Globus pallidus (tissue), 1 donor: ENCODE results near the gene TAS2R14.

ENCODE experiments used
- DNase-seq: peaks from one replicate; pipeline ENCODE4 v3.0.0-alpha.2; 2015; ENCODE audit warnings: low spot score

The TAS2R14 gene

GRCh38 chr12:10904686-10905085 lies 34.4 kb downstream of the TAS2R14 start:
- no peak for DNase-seq

DNA sequence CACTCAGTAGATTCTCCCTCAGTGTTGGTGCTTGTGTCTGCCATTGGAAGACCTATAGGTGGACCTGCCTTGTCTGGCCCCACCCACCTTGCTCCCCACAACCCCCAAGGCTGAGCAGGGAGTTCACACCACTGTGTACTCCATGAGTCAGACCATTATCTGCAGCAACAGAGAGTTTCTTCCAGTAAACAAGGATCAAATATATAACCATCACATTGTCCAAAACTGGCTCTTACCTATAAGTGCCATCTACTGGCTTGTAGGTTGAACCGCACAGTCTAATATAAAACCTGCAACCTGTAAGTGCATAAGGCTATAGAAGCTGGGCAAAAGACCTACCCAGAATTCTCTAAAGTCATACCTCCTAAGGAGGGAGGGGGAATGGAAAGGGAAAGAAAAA lies 37.6 kb downstream of the TAS2R14 start:
- DNase-seq: no peak

- no peak for DNase-seq
These were observed 38.1 kb downstream of the TAS2R14 start for GRCh38 chr12:10900972-10901371.

- no peak for DNase-seq
These were observed 38.5 kb downstream of the TAS2R14 start for GRCh38 chr12:10900530-10900929.

- DNase-seq: no peak
These were observed 42.2 kb downstream of the TAS2R14 start for GRCh38 chr12:10896854-10897253.

GRCh38 chr12:10891937-10892336 lies 47.1 kb downstream of the TAS2R14 start:
- DNase-seq: no peak

GRCh38 chr12:10889226-10889625 lies 49.8 kb downstream of the TAS2R14 start:
- DNase-seq: no peak
